ENCODE data around the gene DOCK8. TPM values are rescaled to one million over a fixed set of nuclear protein-coding genes. Genes with fewer than 3 reads are reported as not detected.
A peak's percentile ranks its signal among the peaks of the same experiment; 100 is the strongest.
"Not testable (repeated sequence)": the region's sequence is repeated elsewhere in the genome, so short reads cannot be mapped to it uniquely, and the experiment has no call there.

Gene DOCK8
- total RNA-seq, 1 donor from 2014 or later, result 47.2 TPM

DNA sequence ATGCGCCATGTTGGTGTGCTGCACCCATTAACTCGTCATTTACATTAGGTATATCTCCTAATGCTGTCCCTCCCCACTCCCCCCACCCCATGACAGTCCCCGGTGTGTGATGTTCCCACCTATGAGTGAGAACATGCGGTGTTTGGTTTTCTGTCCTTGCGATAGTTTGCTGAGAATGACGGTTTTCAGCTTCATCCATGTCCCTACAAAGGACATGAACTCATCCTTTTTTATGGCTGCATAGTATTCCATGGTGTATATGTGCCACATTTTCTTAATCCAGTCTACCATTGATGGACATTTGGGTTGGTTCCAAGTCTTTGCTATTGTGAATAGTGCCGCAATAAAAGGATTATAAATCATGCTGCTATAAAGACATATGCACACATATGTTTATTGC lies 195.0 kb downstream of the DOCK8 start:
- DNase-seq (ENCODE audit: low spot score), result not testable (repeated sequence)

DNA sequence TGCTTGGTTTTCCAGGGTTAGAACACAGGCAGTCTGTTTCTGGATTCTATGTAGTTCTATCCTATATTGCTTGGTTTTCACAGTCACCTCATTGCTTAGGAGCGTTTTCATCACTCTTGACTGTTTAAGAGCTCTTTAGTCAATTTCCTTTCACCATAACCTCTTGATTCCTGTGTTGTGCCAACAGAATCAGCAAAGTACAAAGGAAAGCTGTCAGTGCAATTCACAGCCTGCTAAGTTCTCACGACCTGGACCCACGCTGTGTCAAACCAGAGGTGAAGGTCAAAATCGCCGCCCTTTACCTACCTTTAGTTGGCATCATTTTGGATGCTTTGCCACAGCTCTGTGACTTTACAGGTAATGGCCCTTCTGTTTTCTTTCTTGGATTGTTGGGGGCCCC lies 199.9 kb downstream of the DOCK8 start:
- DNase-seq (ENCODE audit: low spot score), result no peak

DNA sequence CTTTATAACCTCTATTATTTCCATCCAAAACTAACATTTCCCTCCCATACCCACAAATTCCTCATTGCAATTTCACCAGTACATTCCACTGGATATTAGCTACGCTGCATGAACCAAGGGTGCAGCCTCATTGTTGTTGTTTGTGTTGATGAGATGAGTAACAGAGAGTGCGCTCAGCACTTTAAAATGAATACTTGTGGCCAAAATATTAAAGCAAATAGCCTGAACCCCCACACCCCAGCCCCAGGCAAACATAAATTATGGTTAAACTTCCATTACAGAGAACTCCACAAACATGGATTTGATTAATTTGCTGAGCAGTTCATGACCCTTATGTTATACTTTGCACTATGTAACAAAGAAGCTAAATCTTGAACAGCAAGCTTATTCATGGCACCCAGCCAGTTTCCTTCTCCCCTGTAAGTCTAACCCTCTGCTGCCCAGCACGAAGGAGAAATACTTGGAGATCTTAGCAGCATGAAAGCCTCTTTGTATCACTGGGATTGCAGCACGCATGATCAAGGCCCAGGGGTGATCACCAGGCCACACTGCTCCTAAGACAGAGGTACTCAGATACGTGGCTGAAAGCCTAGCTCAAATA lies 205.0 kb downstream of the DOCK8 start:
- no peak for DNase-seq (ENCODE audit: low spot score)

DNA sequence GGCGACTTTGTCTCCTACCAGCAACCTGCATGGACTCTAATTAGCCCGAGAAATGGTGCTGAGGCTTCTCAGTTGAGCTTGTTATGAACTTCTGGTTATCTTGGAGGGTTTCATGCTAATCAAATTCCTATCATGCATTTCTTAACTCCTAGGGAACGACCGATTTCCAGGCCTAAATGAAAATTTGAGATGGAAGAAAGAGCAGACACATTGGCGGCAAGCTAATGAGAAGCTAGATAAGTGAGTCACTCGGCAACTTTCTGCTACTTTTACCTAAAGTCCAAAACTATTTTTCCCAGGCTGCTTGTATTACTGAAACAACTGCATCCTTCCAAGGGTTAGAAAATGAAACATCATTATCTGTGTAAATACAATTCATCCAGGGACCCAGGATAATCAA lies 207.2 kb downstream of the DOCK8 start:
- no peak for DNase-seq (ENCODE audit: low spot score)

DNA sequence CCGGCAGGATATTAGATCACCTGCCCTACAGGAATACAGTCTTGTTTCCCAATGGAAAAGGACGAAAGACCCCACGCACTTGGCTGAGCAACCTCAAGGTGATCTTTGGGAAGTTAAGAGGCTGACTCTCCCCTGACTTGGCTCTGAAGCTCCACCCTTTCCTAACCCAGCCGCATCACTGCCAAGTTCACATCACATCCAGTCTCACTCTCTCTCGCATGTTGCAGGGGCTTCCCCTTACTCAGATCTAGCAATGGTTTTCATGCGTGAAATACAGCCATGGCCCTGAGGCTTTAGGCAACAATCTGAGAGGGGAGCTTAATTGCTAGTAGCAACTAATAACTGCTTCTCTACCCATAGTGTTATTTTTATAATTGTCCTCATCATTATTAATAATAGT lies 211.6 kb downstream of the DOCK8 start:
- DNase-seq (ENCODE audit: low spot score), result no peak

DNA sequence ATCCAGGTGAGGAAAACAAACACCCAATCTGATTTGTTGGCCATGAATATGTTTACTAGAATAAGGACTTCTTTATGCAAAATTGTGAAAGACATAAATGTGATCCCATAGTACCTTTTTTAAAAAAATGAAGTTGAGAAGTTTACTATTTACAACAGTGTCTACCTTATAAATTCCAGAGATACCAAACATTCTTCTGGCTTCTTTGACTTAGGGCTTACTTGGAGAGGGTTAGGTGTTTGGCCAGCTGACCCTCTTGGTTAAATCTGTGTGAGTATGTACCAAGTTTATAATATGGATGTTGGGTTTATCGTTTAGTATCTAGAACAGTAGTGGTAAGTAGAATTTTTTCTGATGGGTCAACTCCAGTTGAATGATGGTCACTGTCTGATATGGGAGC lies 212.3 kb downstream of the DOCK8 start:
- no peak for DNase-seq (ENCODE audit: low spot score)

DNA sequence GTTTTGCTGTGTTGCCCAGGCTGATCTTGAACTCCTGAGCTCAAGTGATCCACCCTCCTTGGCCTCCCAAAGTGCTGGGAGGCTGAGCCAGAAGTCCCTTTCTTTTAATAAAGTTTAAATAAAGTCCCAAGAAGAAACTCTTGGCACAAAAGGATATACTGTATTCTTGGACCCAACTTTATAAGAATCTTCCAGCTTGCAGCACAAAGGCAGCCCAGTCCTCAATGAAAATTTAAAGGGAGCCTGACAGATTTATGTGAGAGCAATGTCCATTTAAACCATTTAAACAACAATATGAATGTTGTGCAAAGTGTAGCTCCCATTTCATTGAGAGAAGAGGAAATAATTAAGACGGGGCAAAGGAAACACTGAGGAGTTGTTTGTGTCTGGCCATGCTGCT lies 217.0 kb downstream of the DOCK8 start:
- no peak for DNase-seq (ENCODE audit: low spot score)

DNA sequence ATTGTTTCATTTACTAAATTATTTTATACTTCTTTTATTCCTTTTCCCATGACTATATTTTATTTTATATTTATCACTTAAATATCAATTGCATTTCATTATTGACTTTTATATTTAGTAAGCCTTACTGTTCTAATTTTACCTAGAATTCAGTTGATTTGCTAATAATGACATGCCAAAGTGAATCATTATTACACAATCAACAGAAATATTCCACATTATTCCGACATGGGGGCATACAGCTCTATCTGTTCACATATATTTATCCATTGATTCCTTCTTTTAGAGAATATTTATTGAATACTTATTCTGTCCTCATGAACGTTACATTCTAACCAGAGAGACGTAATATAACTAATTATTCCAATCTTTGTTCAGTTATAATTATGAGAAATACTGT lies 221.8 kb downstream of the DOCK8 start:
- DNase-seq (ENCODE audit: low spot score), result no peak

DNA sequence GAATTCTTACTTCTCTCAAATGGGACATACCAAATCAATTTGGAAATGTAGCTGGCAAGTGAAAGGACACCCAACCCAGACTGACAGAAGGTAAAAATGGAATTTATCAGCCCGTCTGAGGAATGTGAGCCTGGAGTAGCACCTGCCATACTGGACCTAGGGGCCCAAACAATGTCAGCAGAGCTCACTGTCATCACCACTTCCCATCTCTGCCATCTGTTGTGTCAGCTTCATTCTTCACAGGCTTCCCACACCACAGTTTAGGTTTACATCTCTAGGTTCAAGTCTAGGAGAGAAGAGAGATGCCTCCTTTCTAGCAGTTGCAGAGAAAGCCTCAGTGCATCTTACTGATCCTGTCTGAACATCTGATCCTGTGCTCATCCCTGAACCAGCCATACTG lies 222.4 kb downstream of the DOCK8 start:
- DNase-seq (ENCODE audit: low spot score), result no peak

DNA sequence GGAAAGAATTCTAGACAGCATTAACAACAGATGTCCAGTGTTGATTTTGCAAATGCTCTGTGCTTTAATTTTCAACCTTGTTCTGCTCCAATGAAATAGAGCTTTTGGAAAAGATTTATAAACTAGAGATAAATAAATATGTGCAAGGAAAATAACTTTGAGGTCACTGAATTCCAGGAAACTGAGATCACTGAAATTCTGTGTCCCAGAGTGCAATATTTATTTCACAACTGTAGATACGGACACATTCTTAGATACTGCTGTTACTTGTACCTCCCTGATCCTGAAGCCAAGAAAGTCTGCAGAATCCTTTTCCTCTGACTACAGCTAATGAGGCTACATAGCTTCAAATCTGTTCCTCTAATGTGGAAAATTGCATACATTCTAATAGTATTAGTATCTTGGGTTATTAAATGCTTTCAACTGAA lies 222.9 kb downstream of the DOCK8 start:
- DNase-seq (ENCODE audit: low spot score), result no peak

DNA sequence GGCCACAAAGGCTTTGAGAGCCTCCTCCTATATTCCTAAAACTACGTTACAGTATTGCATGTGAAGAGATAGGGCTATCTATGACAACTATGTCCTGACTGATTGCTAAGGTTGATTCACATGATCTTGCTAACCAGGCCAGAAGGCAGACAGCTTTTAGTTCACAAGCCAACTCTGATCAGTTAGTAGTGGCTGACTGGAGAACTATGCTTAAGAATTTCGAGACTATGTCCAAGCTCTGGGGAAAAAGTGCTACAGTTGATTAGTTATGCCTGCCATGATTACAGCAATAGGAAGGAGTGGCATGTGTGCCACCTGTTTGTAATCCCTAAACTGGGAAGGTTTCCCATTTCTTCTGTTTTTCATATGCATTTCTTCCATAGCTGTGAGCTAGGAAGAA lies 223.4 kb downstream of the DOCK8 start:
- no peak for DNase-seq (ENCODE audit: low spot score)

DNA sequence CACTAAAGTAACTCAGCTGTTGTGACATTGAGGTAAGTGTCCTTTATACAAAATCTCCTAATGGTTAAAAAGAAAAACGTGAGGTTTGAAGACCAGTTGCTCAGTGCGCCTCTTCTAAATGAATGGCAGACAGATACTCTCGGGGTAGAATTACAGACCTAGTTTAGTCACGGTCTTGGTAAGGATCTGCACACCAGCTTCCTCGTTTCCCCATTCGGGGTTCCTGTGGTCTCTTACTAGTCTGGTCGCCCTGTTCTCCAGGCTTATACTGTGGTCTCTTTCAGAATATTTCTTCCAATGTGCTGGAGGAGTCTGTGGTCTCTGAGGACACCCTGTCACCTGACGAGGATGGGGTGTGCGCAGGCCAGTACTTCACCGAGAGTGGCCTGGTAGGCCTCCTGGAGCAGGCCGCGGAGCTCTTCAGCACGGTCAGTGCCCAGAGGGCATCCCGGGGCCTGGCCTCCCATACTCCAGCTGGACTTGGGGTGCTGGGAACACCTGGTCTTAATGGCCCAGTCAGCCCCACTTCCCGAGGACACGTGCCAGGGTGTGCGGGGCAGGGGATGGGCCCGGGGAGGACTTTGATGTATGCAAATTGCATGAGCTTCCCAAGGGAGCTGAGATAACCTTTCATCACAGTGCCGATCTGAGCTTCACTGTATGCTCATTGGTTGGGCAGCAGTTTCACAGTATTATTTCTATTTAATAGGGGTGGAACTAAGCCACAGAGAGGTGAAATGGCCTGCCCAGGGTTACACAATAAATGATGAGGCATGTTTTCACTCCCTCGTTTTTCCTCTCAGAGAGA lies 224.5 kb downstream of the DOCK8 start:
- no peak for DNase-seq (ENCODE audit: low spot score)

DNA sequence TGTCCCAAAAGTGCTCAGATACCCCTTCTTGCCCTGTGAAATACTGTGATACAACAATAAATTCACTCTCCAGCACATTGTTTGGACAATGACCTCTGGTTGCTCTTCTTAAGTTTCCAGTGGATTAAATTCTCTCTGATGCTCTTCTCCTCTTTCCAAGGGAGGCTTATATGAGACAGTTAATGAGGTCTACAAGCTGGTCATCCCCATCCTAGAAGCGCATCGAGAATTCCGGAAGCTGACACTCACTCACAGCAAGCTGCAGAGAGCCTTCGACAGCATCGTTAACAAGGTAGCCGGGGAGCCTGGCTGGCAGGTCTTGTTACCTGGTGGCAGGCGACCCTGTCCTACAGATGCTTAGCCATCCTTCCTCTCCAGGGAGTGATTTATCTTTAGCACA lies 226.5 kb downstream of the DOCK8 start:
- DNase-seq (ENCODE audit: low spot score), result no peak

DNA sequence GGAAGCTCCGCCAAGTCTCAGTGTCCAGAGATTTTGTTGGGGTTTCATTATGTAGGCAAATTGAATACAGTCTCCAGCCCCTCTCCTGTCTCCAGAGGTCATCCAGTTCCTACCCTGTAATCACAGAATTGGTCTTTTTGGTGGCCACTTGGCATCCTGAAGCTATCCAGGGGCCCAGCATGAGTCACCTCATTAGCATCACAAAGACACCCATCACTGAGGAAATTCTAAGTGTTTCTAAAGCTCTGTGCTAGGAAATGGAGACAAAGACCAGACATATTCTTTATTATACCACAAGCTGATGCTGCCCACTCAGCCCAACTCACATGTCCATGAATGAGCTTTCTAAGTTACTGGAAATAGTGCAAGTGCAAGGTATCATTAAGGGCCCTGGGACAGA lies 229.9 kb downstream of the DOCK8 start:
- DNase-seq (ENCODE audit: low spot score), result no peak

DNA sequence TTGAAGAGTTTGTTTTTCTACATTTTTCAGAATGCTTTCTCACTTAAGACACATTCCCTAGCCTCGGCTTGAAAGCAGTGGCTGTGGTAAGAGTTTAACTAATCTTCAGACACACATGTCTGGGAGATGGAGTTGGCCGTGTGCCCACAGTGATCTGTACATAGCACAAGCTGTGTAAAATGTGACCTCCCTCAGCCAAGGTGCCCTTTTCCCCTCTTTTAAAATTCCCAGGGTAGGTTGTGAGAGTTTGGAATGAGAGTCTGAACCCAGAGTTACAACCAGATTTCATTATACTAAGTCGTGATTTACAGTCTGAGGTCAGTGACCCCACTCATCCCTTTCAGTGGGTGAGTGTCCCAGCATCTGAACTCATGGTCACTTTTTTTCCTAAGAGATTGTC lies 230.4 kb downstream of the DOCK8 start:
- DNase-seq (ENCODE audit: low spot score), result no peak

DNA sequence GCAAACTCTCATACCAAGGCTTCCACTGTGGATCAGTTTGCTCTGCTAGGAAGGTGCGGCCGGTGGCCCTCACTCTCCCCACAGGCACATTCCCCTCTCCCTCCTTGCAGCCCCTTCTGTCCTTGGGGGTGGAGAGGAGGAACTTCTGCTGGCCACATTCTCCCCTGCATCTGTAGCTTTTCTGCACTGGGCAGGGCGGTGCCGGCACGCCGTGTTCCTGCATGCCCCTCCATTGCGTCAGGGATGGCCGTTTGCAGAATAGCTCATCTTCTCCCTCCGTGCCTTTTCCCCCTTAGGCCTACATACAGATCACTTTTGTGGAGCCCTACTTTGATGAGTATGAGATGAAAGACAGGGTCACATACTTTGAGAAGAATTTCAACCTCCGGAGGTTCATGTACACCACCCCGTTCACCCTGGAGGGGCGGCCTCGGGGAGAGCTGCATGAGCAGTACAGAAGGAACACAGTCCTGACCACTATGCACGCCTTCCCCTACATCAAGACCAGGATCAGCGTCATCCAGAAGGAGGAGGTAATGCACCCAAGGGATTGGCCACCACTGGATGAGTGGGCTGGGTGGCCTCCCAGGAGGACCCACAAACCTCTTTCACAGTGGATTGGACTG lies 231.5 kb downstream of the DOCK8 start:
- no peak for DNase-seq (ENCODE audit: low spot score)

DNA sequence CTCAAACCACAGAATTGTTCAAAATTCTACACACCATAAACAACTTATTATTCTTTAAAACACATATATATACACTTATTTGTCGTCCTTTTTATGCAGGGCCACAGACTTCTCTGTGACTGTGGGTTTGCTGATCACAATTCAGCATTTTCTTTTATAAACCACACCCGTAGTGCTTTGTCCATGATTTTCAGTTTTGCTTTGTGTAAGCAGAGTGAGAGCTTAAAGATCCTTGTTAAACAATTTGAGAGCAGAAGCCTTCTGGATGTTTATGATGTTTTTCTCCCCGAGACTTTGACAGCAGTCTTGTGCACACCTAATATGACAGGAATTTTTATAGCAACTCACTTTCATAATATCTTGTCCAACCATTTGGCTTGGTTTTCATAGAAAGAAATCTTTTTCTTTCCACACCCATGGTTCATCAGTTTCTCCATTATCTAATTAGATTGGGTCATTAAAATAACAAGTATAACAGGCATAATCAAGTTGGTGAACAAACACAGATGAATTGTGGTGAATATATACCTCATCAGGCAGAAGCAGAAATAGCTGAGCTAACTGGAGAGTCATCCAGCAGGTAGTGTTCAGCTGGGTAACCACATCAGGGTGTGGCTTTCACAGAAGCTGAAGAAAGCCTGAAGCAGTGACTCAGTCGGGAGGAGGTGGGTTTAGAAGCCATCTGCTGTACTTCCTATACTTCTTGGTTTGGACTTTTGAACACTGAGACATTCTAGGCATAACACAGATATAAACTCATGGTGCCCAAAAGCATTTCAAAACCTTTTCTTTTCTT lies 232.8 kb downstream of the DOCK8 start:
- no peak for DNase-seq (ENCODE audit: low spot score)

DNA sequence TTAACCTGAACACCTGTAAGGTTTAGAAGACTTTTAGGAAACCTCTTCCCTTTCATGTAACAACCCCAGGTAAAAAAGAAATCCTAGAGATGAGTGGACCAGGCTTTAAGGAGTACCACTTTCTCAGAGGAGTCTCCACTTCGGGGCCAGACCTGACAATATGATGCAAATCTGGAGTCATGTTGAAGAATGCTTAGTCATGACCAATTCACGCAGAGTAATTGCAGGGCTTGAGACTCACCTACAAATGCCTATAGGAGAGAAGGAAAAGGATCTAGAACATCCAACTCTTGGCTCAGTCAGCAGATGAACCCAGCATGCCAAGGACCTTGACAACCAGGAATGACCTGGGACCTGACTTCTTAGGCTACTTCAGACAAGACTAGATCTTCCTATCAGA lies 235.4 kb downstream of the DOCK8 start:
- no peak for DNase-seq (ENCODE audit: low spot score)

DNA sequence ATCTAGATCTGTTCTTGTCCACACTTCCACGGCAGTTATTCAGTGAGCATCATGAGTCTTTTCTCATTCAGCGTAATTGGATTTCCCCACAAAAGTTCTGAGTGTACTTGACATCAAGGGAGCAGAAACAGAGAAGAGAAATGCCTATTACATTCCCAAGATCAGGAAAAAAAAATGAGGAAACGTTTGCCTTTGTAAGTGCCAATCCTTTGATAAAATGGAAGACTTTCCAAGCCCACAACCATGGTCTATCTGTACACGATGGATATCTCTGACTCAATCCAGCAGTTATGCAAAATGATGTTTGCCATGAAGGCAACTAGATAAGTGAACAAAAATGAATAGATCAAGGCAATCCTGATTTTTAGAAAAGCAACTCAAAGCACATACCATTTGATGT lies 235.9 kb downstream of the DOCK8 start:
- no peak for DNase-seq (ENCODE audit: low spot score)

DNA sequence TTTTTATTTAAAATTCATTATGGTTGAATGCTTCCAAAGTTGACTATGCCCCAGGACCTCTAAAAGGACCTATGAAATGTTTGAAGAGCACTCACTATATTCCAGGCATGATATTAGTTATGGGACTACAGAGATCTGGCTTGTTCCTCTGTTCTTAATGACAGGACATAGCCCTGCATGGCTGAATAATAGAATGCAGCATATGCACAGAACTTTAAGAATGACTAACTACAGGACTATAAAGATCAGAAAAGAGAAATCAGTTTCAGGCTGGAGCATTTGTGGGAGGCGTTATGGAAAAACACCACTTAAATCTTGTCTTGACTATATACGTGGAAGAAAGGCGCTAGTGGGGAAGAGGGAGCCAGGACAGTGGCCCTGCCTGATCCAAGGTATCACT lies 239.2 kb downstream of the DOCK8 start:
- DNase-seq (ENCODE audit: low spot score), result no peak

DNA sequence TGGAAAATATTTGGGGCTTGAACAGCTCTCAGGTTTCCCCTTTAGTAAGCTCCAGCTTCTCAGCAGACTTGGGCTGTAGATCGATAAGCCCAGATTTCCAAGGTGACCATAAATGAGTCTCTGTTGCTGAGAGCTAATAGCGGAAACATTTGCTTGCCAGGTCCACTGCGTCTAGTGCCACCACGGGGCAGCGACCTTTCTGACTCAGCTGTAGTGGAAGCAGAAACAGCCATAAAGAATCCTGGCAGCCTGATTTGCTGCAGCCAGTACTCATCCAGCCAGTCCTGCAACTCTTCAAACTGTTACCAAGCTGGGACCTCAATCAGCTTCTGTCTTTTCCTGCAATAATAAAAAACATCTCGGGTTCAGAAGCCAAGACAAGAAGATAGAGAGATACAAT lies 241.7 kb downstream of the DOCK8 start:
- DNase-seq (ENCODE audit: low spot score), result peak; percentile 42

DNA sequence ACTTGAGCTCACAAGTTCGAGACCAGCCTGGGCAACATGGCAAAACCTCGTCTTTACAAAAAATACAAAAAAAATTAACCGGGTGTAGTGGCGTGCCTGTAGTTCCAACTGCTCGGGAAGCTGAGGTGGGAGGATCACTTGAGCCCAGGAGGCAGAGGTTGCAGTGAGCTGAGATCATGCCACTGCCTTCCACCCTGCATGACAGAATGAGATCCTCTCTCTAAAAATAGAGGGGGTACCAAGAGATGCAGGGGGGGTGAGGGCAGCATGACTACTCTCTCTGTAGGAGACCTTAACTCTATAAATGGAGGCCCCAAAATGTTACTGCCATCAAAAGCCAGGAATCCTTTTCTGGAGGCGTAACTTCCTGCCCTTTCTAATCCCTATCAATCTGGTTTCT lies 243.9 kb downstream of the DOCK8 start:
- DNase-seq (ENCODE audit: low spot score), result no peak
